Body of pancreas (tissue), 4 donors: ENCODE measurements around the gene SPATA2.

Experiments
- CTCF ChIP-seq, 7 experiments: fragments of 450-650 bp in 4 of 7; fragments of 200-600 bp in 3 of 7; sonication (generic) in 3 of 7; IDR thresholded peaks; one replicate each; pipeline ENCODE4 v1.5.1; 2016 to 2019; ENCODE audit warnings: antibody characterized with exemption in 7 of 7
- POLR2A ChIP-seq, 3 donors: fragments of 450-650 bp; IDR thresholded peaks; one replicate each; pipeline ENCODE4 v1.6.1; 2016; ENCODE audit warnings: antibody characterized with exemption in 3 of 3, mild to moderate bottlenecking in 2 of 3

DNA sequence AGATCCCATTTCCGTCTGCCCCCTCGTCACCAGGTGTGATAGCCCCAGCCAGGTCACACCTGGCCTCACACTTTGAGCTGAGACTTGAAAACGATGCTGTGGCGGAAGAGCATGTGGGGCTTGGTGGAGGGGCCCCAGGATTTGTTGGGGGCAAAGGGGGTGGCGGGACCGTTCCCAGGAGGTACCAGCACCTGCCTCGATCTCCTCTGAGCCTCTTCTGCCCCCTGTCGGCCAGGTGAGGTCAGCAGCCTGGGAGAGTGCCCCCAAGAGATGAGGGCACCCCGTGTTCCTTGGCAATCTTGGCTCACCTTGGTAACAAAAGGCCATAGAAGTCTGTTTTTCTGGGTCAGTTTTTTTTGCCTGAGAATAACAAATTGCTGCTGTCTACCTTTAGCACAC, 25.4 kb downstream of the SPATA2 start:
- TF ChIP-seq CTCF (IDR thresholded peaks at IDR 0.05) (peak in 6 of 7 experiments; percentile 20 to 55 (median 41)), POLR2A (IDR thresholded peaks at IDR 0.05) (no peak)
